ENCODE measurements around the gene STK40. TPM values are rescaled to one million over a fixed set of nuclear protein-coding genes. Genes with fewer than 3 reads are reported as not detected.
A peak's percentile ranks its signal among the peaks of the same experiment; 100 is the strongest.

STK40 gene
- total and polyA plus RNA-seq, 2 donors (not counting 1 experiment from before 2014, with no cell fraction given), result 14.2 to 15.1 TPM

DNA sequence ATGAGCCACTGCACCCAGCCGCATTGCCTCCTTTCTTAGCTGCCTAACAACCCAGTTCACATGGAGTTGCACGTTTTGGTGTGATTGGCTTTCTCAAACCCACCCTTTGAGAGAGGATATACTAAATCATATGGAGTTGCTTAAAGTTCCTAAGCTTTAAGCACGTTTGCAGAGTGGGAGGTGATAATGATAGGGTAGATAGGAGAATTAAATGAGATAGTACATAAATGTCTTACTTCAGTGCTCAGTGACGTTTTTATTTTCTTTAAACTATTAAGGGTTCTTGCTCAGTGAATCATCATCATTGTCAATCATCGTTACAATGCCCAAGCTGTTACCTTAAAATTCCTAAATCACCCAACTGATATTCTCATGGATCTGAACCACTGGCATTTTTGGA is 82.5 kb downstream of the STK40 start:
- no peaks in the 10 kb centered on the region for H3K27me3 ChIP-seq (ENCODE audit: control insufficient read depth, insufficient read depth, low read length)
- no peak overlapping the region for H3K9ac ChIP-seq (ENCODE audit: insufficient read depth, low read length)
- no peak overlapping the region for H3K4me3 ChIP-seq (replicated peaks in 1 of 4; ENCODE audit: control extremely low read depth in 1 of 4, insufficient read depth in 1 of 4, low read depth in 3 of 4, low read length in 4 of 4)
- peaks cover 8% of the 10 kb centered on the region for H3K4me1 ChIP-seq (ENCODE audit: control insufficient read depth, extremely low read depth, insufficient read depth, low read length)
- H3K79me2 ChIP-seq (ENCODE audit: control insufficient read depth, insufficient read depth, low read length), result peaks cover 2% of the 10 kb centered on the region
- no peak for TF ChIP-seq EZH2 (IDR thresholded peaks at IDR 0.05; ENCODE audit: low read length, missing control alignments)
- TF ChIP-seq, protein P1, sequence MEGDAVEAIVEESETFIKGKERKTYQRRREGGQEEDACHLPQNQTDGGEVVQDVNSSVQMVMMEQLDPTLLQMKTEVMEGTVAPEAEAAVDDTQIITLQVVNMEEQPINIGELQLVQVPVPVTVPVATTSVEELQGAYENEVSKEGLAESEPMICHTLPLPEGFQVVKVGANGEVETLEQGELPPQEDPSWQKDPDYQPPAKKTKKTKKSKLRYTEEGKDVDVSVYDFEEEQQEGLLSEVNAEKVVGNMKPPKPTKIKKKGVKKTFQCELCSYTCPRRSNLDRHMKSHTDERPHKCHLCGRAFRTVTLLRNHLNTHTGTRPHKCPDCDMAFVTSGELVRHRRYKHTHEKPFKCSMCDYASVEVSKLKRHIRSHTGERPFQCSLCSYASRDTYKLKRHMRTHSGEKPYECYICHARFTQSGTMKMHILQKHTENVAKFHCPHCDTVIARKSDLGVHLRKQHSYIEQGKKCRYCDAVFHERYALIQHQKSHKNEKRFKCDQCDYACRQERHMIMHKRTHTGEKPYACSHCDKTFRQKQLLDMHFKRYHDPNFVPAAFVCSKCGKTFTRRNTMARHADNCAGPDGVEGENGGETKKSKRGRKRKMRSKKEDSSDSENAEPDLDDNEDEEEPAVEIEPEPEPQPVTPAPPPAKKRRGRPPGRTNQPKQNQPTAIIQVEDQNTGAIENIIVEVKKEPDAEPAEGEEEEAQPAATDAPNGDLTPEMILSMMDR (conservative IDR thresholded peaks at IDR 0.05 in 1 of 2, IDR thresholded peaks at IDR 0.05 in 1 of 2; ENCODE audit: low read depth in 1 of 2, low read length in 2 of 2), result no peak
- H3K27ac ChIP-seq (ENCODE audit: insufficient read depth, low read length), result no peak overlapping the region
- no peaks in the 10 kb centered on the region for H4K20me1 ChIP-seq (ENCODE audit: control insufficient read depth, extremely low read depth, insufficient read depth, low read length)
- H2AFZ ChIP-seq (ENCODE audit: low read length), result no peak overlapping the region
- no peaks in the 10 kb centered on the region for H3K9me3 ChIP-seq (ENCODE audit: control insufficient read depth, insufficient read depth, low read depth, low read length)
- peaks cover 27% of the 10 kb centered on the region for H3K36me3 ChIP-seq (ENCODE audit: control insufficient read depth, insufficient read depth, low read length)
- H3K4me2 ChIP-seq (ENCODE audit: extremely low read depth, insufficient read depth, low read length), result no peak overlapping the region
- DNase-seq (ENCODE audit: low read depth in 2 of 2), result no peak

DNA sequence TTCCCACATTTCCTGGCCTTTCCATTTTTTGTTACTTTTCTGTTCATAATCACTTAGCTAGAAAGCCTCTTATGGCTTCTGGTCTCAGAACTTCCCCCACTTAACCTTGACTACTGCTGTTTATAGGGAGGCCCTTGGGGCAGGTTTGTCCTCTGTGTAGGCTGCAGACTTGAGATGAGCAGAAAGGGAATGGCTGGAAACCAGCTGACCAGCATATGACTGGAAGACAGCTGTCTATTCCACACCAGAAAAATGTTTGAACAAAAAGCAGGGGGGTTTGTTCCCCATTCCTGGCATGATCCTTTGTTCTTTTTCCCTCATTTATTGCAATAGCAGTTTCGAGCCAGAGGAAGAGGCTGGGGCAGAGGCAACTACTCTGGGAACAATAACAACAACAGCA is 84.5 kb downstream of the STK40 start:
- TF ChIP-seq, protein P1 (conservative IDR thresholded peaks at IDR 0.05 in 1 of 2, IDR thresholded peaks at IDR 0.05 in 1 of 2; ENCODE audit: low read depth in 1 of 2, low read length in 2 of 2), result no peak
- TF ChIP-seq EZH2 (IDR thresholded peaks at IDR 0.05; ENCODE audit: low read length, missing control alignments), result no peak
- peaks cover 32% of the 10 kb centered on the region for H3K36me3 ChIP-seq (ENCODE audit: control insufficient read depth, insufficient read depth, low read length)
- H3K4me1 ChIP-seq (ENCODE audit: control insufficient read depth, extremely low read depth, insufficient read depth, low read length), result peaks cover 2% of the 10 kb centered on the region
- no peak overlapping the region for H3K4me2 ChIP-seq (ENCODE audit: extremely low read depth, insufficient read depth, low read length)
- H4K20me1 ChIP-seq (ENCODE audit: control insufficient read depth, extremely low read depth, insufficient read depth, low read length), result no peaks in the 10 kb centered on the region
- H3K4me3 ChIP-seq (replicated peaks in 1 of 4; ENCODE audit: control extremely low read depth in 1 of 4, insufficient read depth in 1 of 4, low read depth in 3 of 4, low read length in 4 of 4), result no peak overlapping the region
- H3K9ac ChIP-seq (ENCODE audit: insufficient read depth, low read length), result no peak overlapping the region
- DNase-seq (ENCODE audit: low read depth in 2 of 2), result no peak
- no peaks in the 10 kb centered on the region for H3K79me2 ChIP-seq (ENCODE audit: control insufficient read depth, insufficient read depth, low read length)
- no peak overlapping the region for H3K27ac ChIP-seq (ENCODE audit: insufficient read depth, low read length)
- no peaks in the 10 kb centered on the region for H3K9me3 ChIP-seq (ENCODE audit: control insufficient read depth, insufficient read depth, low read depth, low read length)
- H3K27me3 ChIP-seq (ENCODE audit: control insufficient read depth, insufficient read depth, low read length), result no peaks in the 10 kb centered on the region
- H2AFZ ChIP-seq (ENCODE audit: low read length), result no peak overlapping the region

DNA sequence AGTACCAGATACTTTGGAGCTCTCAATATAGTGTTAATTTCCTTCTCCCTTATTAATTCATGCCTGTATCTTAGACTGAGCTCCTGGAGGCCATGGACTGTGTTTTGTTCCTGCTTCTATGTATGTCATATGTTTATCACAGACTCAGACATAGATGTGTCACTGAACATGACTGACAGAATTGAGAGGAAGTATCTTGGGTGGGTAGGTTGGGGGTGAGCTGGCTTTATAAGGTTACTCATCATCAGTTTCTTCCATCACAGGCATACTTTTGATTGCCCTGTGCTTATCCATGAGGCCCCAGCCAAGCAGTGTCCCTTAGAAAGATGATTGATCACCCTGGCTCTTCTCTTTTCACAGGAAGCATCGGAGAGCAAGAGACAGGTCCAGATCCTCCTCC is 85.2 kb downstream of the STK40 start:
- Histone ChIP-seq H3K9ac (ENCODE audit: insufficient read depth, low read length) (no peak overlapping the region), H3K4me2 (ENCODE audit: extremely low read depth, insufficient read depth, low read length) (no peak overlapping the region)

More for the DNA sequence above, 85.2 kb downstream of the STK40 start:
- Histone ChIP-seq H3K4me3 (replicated peaks in 1 of 4; ENCODE audit: control extremely low read depth in 1 of 4, insufficient read depth in 1 of 4, low read depth in 3 of 4, low read length in 4 of 4) (no peak overlapping the region), H3K27me3 (ENCODE audit: control insufficient read depth, insufficient read depth, low read length) (no peaks in the 10 kb centered on the region), H3K9me3 (ENCODE audit: control insufficient read depth, insufficient read depth, low read depth, low read length) (no peaks in the 10 kb centered on the region), H3K36me3 (ENCODE audit: control insufficient read depth, insufficient read depth, low read length) (peaks cover 33% of the 10 kb centered on the region), H3K4me1 (ENCODE audit: control insufficient read depth, extremely low read depth, insufficient read depth, low read length) (peaks cover 2% of the 10 kb centered on the region), H3K27ac (ENCODE audit: insufficient read depth, low read length) (peak overlapping the region; percentile 36), H2AFZ (ENCODE audit: low read length) (no peak overlapping the region), H3K79me2 (ENCODE audit: control insufficient read depth, insufficient read depth, low read length) (no peaks in the 10 kb centered on the region), H4K20me1 (ENCODE audit: control insufficient read depth, extremely low read depth, insufficient read depth, low read length) (no peaks in the 10 kb centered on the region)
- TF ChIP-seq, protein P1 (conservative IDR thresholded peaks at IDR 0.05 in 1 of 2, IDR thresholded peaks at IDR 0.05 in 1 of 2; ENCODE audit: low read depth in 1 of 2, low read length in 2 of 2), result no peak
- TF ChIP-seq EZH2 (IDR thresholded peaks at IDR 0.05; ENCODE audit: low read length, missing control alignments), result no peak
- DNase-seq (ENCODE audit: low read depth in 2 of 2), result no peak
